ENCODE data around the gene PHF1. TPM values are rescaled to one million over a fixed set of nuclear protein-coding genes. Genes with fewer than 3 reads are reported as not detected.
"Not testable (repeated sequence)": the region's sequence is repeated elsewhere in the genome, so short reads cannot be mapped to it uniquely, and the experiment has no call there.

The PHF1 gene
- total RNA-seq (2014; rRNA removed; shearing (Covaris generic)) = 14.3 and 18.5 TPM in 2 replicates

DNA sequence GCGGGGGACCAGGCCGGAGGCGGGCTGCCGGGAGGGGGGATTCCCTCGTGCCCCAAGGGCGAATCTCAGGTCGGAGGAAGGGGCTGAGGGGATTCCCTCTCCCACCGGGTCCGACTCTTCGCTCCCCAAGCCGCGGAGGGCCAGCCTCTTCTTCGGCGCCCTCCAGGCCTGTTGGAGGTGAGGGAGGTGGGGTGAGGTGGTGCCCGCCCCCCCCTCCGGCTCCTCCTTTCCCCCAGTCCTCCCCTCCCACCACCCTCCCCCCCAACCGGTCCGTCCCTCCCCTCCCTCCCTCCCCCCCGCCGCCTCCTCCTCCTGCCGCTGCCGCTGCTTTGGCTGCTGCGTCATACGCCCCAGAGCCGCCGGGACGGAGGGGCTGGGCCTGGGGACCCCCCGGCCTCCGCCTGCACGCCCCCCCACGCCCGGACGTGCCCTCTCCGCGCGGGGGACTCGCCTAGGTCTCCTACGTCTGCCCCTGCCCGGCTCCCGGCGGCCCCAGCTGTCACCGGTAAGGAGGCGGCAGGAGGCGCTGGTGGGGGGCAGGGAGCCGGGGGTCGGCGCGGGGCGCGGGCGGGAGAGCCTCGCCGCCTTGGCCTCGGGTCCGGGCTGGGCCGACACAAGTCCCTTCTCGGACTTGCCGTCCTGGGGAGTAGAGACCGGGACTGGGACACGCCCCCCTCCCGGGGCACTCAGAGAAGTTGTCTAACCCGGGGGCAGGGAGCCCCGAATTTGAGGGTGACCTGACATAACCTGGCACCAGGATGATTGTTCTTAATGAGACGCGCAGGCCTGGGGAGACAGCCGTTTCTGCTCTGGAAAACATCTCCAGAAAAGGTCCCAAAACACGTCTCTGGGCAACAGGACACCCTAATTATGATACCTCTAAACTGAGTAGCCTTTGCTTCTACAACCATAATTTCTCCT, at the start of gene PHF1:
Gene PHF1 (plus strand): TSS at position 304 of the 921 bp plus-strand sequence. CDS start 1,250 bp downstream, outside the sequence.
- DNase-seq (ENCODE audit: low read depth) = no peak

GRCh38 chr6:33363486-33363885, 47.3 kb upstream of the PHF1 start:
- DNase-seq (ENCODE audit: low read depth) = not testable (repeated sequence)

DNA sequence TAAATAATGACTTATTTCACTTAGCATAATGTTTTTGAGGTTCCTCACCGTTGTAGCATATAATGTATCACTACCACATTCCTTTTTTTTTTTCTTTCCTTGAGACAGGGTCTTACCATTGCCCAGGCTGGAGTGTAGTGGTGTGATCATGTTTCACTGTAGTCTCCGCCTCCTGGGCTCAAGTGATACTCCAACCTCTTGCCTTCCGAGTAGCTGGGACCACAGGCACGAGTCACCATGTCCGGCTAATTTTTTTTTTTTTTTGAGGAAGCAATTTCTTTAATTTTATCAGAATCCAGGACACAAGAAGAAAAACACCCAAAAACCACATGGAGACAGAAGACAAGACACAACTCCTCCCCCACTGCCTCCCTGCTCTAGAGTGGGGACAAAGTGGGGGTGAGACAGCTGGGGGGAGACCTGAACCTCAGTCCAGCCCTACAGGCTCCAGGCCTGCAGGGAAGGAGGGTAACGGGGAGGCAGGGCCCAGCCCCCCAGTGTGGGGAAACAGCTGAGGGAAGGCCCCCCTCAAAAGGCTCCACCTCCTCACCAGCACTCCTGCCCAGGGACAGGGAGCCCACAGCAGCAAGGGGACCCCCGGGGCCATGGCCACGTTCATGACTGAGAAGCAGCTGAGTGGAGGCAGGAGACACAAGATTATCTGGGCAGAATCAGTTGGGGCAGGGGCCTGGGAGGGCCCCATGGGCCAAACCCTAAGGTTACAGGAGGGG, 46.2 kb upstream of the PHF1 start:
- DNase-seq (ENCODE audit: low read depth) = peak; percentile 79

DNA sequence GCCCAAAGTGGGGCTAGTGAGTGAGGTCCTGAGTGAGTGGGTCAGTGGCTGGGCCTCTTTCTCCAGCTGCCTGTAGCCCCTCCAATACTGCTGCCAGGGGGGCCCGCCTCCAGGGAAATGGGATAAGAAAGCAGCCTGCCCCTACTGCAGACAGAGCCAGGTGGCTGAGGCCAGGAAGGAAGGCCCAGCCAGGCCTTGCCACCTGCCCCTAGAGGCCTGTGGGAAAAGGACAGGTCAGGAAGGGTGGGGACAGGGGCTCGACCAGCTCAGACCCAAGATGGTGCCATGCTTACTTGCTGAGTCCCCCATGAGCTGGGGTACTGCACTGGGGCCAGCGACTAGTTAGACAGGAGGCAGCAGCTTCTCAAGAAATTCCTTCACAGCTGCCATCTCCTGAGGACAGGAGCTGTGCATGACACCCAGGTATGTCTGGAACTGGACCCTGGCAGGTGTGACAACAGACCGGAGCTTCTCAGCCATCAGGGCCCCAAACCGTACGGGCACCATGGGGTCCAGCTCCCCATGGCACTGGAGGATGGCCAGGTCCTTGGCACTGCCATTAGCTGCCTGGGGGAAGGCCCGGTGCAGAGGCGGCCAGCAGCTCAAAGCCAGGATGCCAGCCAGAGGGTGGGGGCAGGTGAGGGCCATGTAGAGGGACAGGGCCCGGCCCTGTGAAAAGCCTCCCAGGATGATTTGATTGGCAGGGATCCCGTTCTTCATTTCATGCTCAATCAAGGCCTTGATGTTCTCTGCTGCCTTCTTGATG, 45.4 kb upstream of the PHF1 start:
- DNase-seq (ENCODE audit: low read depth) = not testable (repeated sequence)

GRCh38 chr6:33367009-33367714, 43.7 kb upstream of the PHF1 start:
- DNase-seq (ENCODE audit: low read depth) = no peak

GRCh38 chr6:33367715-33368025, 43.1 kb upstream of the PHF1 start:
- DNase-seq (ENCODE audit: low read depth) = not testable (repeated sequence)

GRCh38 chr6:33371901-33372300, 38.9 kb upstream of the PHF1 start:
- not testable (repeated sequence) for DNase-seq (ENCODE audit: low read depth)

- DNase-seq (ENCODE audit: low read depth) = no peak
Measured at GRCh38 chr6:33372526-33373123, 38.2 kb upstream of the PHF1 start.

GRCh38 chr6:33373960-33374910, 36.6 kb upstream of the PHF1 start:
- no peak for DNase-seq (ENCODE audit: low read depth)

DNA sequence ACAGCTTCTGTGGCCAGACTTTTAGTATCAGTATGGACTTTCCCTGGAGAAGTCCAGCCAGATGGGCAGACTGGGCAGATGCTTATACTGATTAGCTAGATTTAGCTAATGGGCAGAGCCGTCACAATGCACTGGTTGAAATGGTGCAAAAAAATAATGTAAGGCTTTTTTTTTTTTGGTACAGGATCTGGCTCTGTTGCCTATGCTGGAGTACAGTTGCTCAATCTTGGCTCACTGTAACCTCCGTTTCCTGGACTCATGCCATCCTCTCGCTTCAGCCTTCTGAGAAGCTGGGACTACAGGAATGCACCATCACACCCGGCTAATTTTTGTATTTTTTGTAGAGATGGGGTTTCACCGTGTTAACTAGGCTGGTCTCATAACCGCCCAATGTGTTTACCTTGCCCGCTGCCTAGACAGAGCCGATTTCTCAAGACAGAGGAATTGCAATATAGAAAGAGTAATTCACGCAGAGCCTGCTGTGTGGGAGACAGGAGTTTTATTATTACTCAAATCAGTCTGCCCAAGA, 35.6 kb upstream of the PHF1 start:
- DNase-seq (ENCODE audit: low read depth) = peak; percentile 79

DNA sequence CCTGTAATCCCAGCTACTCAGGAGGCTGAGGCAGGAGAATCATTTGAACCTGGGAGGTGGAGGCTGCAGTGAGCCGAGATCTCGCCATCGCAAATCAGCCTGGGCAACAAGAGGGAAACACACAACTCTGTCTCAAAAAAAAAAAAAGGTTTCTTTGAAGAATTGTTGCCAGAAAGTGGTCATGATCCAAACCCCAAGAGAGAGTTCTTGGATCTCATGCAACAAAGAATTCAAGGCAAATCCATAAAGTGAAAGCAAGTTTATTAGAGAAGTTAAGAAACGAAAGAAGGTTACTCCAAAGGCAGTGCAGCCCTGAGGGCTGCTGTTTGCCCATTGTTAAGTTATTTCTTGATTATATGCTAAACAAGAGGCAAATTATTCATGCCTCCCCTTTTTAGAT, 33.6 kb upstream of the PHF1 start:
- DNase-seq (ENCODE audit: low read depth) = no peak

DNA sequence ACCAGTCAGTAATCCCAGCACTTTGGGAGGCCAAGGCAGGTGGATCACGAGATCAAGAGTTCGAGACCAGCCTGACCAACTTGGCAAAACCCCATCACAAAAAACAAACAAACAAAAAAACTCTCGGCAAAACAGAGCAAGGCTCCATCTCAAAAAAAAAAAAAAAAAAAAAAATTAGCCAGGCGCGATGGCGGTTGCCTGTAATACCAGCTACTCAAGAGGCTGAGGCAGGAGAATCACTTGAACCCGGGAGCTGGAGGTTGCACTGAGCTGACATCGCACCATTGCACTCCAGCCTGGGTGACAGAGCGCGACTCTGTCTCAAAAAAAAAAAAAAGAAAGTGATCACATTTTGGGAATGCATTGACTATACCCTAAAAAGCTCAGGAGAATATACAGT, 31.6 kb upstream of the PHF1 start:
- not testable (repeated sequence) for DNase-seq (ENCODE audit: low read depth)

- DNase-seq (ENCODE audit: low read depth) = no peak
Measured at GRCh38 chr6:33380272-33380981, 30.4 kb upstream of the PHF1 start.

- no peak for DNase-seq (ENCODE audit: low read depth)
Measured at GRCh38 chr6:33383427-33384185, 27.2 kb upstream of the PHF1 start.

DNA sequence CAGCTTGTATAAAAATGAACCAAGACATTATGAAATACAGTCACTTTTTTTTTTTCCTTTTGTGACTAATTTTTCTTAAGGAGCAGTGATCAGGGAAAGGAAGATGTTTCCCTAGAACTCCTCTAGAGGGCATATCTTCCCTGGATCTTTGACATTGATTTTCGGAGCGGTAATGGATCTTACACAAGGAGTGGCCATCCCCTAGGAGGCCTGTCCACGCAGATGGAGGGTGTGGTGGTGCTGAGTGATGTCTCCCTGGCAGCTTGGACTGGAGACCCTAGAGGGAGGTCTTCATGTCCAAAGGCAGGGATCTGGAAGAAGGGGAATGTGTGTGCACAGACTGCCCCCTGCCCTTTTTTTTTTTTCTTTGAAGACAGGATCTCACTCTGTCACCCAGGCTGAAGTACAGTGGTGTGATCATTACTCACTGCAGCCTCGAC, 26.2 kb upstream of the PHF1 start:
- DNase-seq (ENCODE audit: low read depth) = peak; percentile 54

DNA sequence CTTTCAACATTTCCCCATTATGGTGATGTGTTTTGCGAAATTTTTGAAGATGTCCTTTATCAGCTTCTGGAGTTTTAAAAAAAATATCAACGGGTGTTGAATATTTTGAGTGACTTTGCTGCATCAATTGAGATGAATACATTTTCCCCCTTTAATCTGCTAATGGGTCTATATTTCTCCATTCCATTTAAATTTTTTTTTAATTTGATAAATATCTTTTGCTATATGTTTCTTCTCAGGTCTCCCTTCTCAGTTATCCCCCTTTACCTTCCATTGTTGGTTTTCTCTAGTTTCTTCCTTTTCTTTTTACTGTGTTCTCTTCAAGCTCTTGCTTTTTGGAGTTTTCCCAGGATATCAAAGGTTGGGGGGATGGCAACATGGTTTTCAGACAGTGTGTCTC, 20.6 kb upstream of the PHF1 start:
- DNase-seq (ENCODE audit: low read depth) = no peak

GRCh38 chr6:33390767-33391277, 20.0 kb upstream of the PHF1 start:
- no peak for DNase-seq (ENCODE audit: low read depth)

Measured in Daoy (cell line).